Neural crest cell (in vitro differentiated cells): Measurements from ENCODE around the gene EFCC1. TPM values are rescaled to one million over a fixed set of nuclear protein-coding genes. Genes with fewer than 3 reads are reported as not detected.
A peak's percentile ranks its signal among the peaks of the same experiment; 100 is the strongest.

Experiments used
- DNase-seq: peaks from one replicate; pipeline ENCODE4 v3.0.0; 2021; ENCODE audit warnings: low read depth, mixed read lengths, low spot score
- H3K27ac Mint-ChIP-seq: one replicate; pipeline ENCODE4 v1.8.0; 2021; ENCODE audit warnings: mild to moderate bottlenecking, mixed read lengths; ENCODE audit not compliant: unreplicated experiment
- H3K27me3 Mint-ChIP-seq: 2 replicates; pipeline ENCODE4 v1.8.0; 2021; ENCODE audit warnings: low read depth, mild to moderate bottlenecking, mixed read lengths
- H3K36me3 Mint-ChIP-seq: 2 replicates; pipeline ENCODE4 v1.8.0; 2021; ENCODE audit warnings: low read depth, mild to moderate bottlenecking, mixed read lengths
- H3K4me1 Mint-ChIP-seq: 2 replicates; pipeline ENCODE4 v1.8.0; 2021; ENCODE audit warnings: mixed read lengths
- H3K4me3 Mint-ChIP-seq: one replicate; pipeline ENCODE4 v1.8.0; 2021; ENCODE audit warnings: mild to moderate bottlenecking, mixed read lengths
- H3K9me3 Mint-ChIP-seq: 2 replicates; pipeline ENCODE4 v1.8.0; 2021; ENCODE audit warnings: mixed read lengths
- CTCF ChIP-seq: fragments of 200-600 bp; sonication (generic); conservative IDR thresholded peaks from 2 replicates; pipeline ENCODE4 v1.5.0; 2021; ENCODE audit warnings: antibody characterized with exemption, mild to moderate bottlenecking
- total RNA-seq: library from RNA; stranded (reverse); gene quantifications from 2 replicates; pipeline ENCODE4 v1.2.1, GENCODE V29; 2021

The EFCC1 gene
- total RNA-seq, 1 donor from 2014 or later: 11.8 TPM

GRCh38 chr3:129000742-129001100, 383 bp upstream of the EFCC1 start:
- H3K27me3 Mint-ChIP-seq: peaks cover 53% of the 10 kb centered on the region
- DNase-seq: no peak
- peaks cover 69% of the 10 kb centered on the region for H3K4me1 Mint-ChIP-seq

GRCh38 chr3:129001806-129002572, 885 bp downstream of the EFCC1 start:
- H3K4me3 Mint-ChIP-seq: peak overlapping the region; percentile 84
- TF ChIP-seq CTCF: no peak
- peaks cover 53% of the 10 kb centered on the region for H3K27me3 Mint-ChIP-seq
- H3K27ac Mint-ChIP-seq: no peak overlapping the region
- peaks cover 64% of the 10 kb centered on the region for H3K4me1 Mint-ChIP-seq
- no peaks in the 10 kb centered on the region for H3K36me3 Mint-ChIP-seq
- peak; percentile 31 for DNase-seq
- no peaks in the 10 kb centered on the region for H3K9me3 Mint-ChIP-seq

More at GRCh38 chr3:129000742-129001100, 383 bp upstream of the EFCC1 start:
- Mint-ChIP-seq H3K36me3 (no peaks in the 10 kb centered on the region), H3K4me3 (peak overlapping the region; percentile 78), H3K27ac (peak overlapping the region; percentile 69), H3K9me3 (no peaks in the 10 kb centered on the region)
- TF ChIP-seq CTCF: no peak

- H3K9me3 Mint-ChIP-seq: no peaks in the 10 kb centered on the region
- no peak for DNase-seq
- peak overlapping the region; percentile 9 for H3K27ac Mint-ChIP-seq
- TF ChIP-seq CTCF: no peak
- peaks cover 53% of the 10 kb centered on the region for H3K27me3 Mint-ChIP-seq
- H3K4me3 Mint-ChIP-seq: peak overlapping the region; percentile 84
- peaks cover 60% of the 10 kb centered on the region for H3K4me1 Mint-ChIP-seq
- H3K36me3 Mint-ChIP-seq: no peaks in the 10 kb centered on the region
Measured at GRCh38 chr3:129002573-129003569, 1.8 kb downstream of the EFCC1 start.

GRCh38 chr3:129003578-129004112, 2.5 kb downstream of the EFCC1 start:
- H3K27ac Mint-ChIP-seq: no peak overlapping the region
- no peaks in the 10 kb centered on the region for H3K36me3 Mint-ChIP-seq
- peaks cover 53% of the 10 kb centered on the region for H3K27me3 Mint-ChIP-seq
- H3K9me3 Mint-ChIP-seq: no peaks in the 10 kb centered on the region
- peak overlapping the region; percentile 84 for H3K4me3 Mint-ChIP-seq
- DNase-seq: no peak
- H3K4me1 Mint-ChIP-seq: peaks cover 52% of the 10 kb centered on the region
- TF ChIP-seq CTCF: peak; percentile 45

- no peaks in the 10 kb centered on the region for H3K9me3 Mint-ChIP-seq
- H3K4me1 Mint-ChIP-seq: peaks cover 43% of the 10 kb centered on the region
- peak overlapping the region; percentile 49 for H3K4me3 Mint-ChIP-seq
- DNase-seq: no peak
- no peak for TF ChIP-seq CTCF
- H3K36me3 Mint-ChIP-seq: no peaks in the 10 kb centered on the region
- H3K27me3 Mint-ChIP-seq: peaks cover 48% of the 10 kb centered on the region
- H3K27ac Mint-ChIP-seq: no peak overlapping the region
Measured at GRCh38 chr3:129004639-129005295, 3.7 kb downstream of the EFCC1 start.
